ENCODE results near the gene MEP1B.

MEP1B gene

GRCh38 chr18:32208577-32208976, 18.7 kb downstream of the MEP1B start:
- no peak overlapping the region for H3K23ac ChIP-seq (ENCODE audit: low read length)
- H3K18ac ChIP-seq (ENCODE audit: low read length) = no peak overlapping the region
- no peak overlapping the region for H3K14ac ChIP-seq (ENCODE audit: low read length)
- H2BK5ac ChIP-seq (ENCODE audit: low read depth, low read length, poor library complexity) = no peak overlapping the region
- DNase-seq = no peak
- H4K12ac ChIP-seq (ENCODE audit: low read depth, low read length) = no peak overlapping the region
- no peaks in the 10 kb centered on the region for H3K36me3 ChIP-seq (ENCODE audit: control insufficient read depth in 1 of 2, insufficient read depth in 2 of 2, low read length in 2 of 2)
- no peak overlapping the region for H3K9ac ChIP-seq (ENCODE audit: low read length)
- no peak overlapping the region for H2AK5ac ChIP-seq (ENCODE audit: low read length)
- no peaks in the 10 kb centered on the region for H3K4me1 ChIP-seq (ENCODE audit: control insufficient read depth in 1 of 2, insufficient read depth in 2 of 2, low read length in 2 of 2)
- H3K4me2 ChIP-seq (ENCODE audit: low read length) = no peak overlapping the region
- no peak overlapping the region for H3K4me3 ChIP-seq (ENCODE audit: low read depth, low read length)
- no peak overlapping the region for H2BK120ac ChIP-seq (ENCODE audit: insufficient read depth, low read length, poor library complexity)
- peaks cover 3% of the 10 kb centered on the region for H3K9me3 ChIP-seq (ENCODE audit: insufficient read depth, low read depth, low read length)
- no peak overlapping the region for H3K4ac ChIP-seq (ENCODE audit: low read depth, low read length)
- H4K8ac ChIP-seq (ENCODE audit: low read depth, low read length) = no peak overlapping the region
- H2BK12ac ChIP-seq (ENCODE audit: low read length) = no peak overlapping the region
- H3K79me2 ChIP-seq (ENCODE audit: control insufficient read depth, insufficient read depth, low read length, poor library complexity) = no peaks in the 10 kb centered on the region
- H4K91ac ChIP-seq (ENCODE audit: low read depth, low read length) = no peak overlapping the region
- no peak overlapping the region for H2AFZ ChIP-seq (ENCODE audit: insufficient read depth, low read length, poor library complexity)
- WGBS (ENCODE audit: extremely low coverage, insufficient coverage, insufficient read length) = no CpG with 5 or more reads among the region's 3 CpGs
- H3K27me3 ChIP-seq (ENCODE audit: insufficient read depth, low read length) = no peaks in the 10 kb centered on the region
- H3K27ac ChIP-seq (ENCODE audit: low read depth, low read length) = no peak overlapping the region
- no peaks in the 10 kb centered on the region for H3K79me1 ChIP-seq (ENCODE audit: low read length)

DNA sequence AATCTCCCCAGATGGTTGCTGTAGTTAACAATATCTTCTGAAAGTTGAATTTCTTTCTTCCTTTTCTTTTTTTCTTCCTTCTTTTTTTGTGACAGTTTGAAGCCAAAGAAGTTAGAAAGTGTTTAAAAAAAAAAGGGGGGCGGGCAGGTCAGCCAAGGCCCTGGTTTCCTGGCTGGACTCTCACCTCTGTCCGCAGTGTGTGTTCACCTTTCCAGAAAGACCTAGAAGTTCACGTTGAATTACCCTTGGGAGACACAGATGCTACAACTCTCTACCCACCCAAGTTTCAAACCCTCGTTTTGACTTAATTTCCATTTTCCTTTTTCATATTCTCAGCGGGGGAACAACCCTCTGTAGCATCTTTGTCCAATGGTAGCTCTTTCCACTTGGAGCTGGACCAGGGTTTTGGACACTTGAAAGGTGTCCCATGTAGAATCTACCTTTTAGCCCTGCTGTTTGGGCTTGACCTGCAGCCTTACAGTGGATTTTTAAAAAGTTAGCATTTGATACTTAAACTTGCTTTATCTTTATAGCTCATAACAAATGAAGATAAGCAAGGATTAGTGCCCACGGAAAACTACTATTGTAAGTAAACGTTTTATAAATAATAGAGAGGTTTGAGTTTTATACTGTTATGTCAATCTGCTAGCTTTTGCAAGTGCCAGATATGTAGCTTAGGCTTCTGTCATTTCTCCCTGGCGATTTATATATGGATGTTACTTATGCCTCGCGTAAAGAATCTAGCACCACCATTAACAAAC, 20.0 kb downstream of the MEP1B start:
- Histone ChIP-seq H3K36me3 (ENCODE audit: control insufficient read depth in 1 of 2, insufficient read depth in 2 of 2, low read length in 2 of 2) (no peaks in the 10 kb centered on the region), H2AK5ac (ENCODE audit: low read length) (no peak overlapping the region)
- no CpG with 5 or more reads among the region's 10 CpGs for WGBS (ENCODE audit: extremely low coverage, insufficient coverage, insufficient read length)

DNA sequence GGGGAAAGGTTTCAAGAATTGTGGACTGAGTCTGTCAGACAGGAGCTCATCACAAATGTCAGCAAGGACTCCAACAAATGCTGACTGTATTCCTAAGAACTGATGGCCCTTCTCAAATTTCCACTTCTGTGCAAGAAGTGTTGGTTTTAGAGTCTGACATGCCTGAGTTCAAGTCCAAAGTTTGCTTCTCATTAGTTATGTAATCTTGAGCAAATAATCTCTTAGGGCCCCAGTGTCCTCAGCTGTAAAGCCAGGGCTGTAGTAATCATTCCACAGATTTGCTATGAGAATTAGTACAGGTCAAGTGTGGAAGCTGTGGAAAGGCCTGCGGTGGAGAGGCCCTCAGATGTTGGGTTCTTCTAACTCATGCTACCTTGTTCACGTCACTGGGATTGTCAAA, 23.9 kb downstream of the MEP1B start:
- H3K27me3 ChIP-seq (ENCODE audit: insufficient read depth, low read length) = no peaks in the 10 kb centered on the region
- no peak overlapping the region for H3K4me3 ChIP-seq (ENCODE audit: low read depth, low read length)
- H3K4me1 ChIP-seq (ENCODE audit: control insufficient read depth in 1 of 2, insufficient read depth in 2 of 2, low read length in 2 of 2) = no peaks in the 10 kb centered on the region
- no peaks in the 10 kb centered on the region for H3K79me1 ChIP-seq (ENCODE audit: low read length)
- H2AK5ac ChIP-seq (ENCODE audit: low read length) = no peak overlapping the region
- no peak overlapping the region for H3K4ac ChIP-seq (ENCODE audit: low read depth, low read length)
- no peaks in the 10 kb centered on the region for H3K9me3 ChIP-seq (ENCODE audit: insufficient read depth, low read depth, low read length)
- no peak overlapping the region for H2AFZ ChIP-seq (ENCODE audit: insufficient read depth, low read length, poor library complexity)
- WGBS (ENCODE audit: extremely low coverage, insufficient coverage, insufficient read length) = no CpG with 5 or more reads among the region's 2 CpGs
- no peaks in the 10 kb centered on the region for H3K36me3 ChIP-seq (ENCODE audit: control insufficient read depth in 1 of 2, insufficient read depth in 2 of 2, low read length in 2 of 2)
- no peak overlapping the region for H3K18ac ChIP-seq (ENCODE audit: low read length)
- no peak overlapping the region for H3K23ac ChIP-seq (ENCODE audit: low read length)
- no peak overlapping the region for H3K4me2 ChIP-seq (ENCODE audit: low read length)
- no peak overlapping the region for H2BK5ac ChIP-seq (ENCODE audit: low read depth, low read length, poor library complexity)
- no peak overlapping the region for H4K8ac ChIP-seq (ENCODE audit: low read depth, low read length)
- no peak overlapping the region for H2BK120ac ChIP-seq (ENCODE audit: insufficient read depth, low read length, poor library complexity)
- no peaks in the 10 kb centered on the region for H3K79me2 ChIP-seq (ENCODE audit: control insufficient read depth, insufficient read depth, low read length, poor library complexity)
- no peak overlapping the region for H2BK12ac ChIP-seq (ENCODE audit: low read length)
- no peak overlapping the region for H3K27ac ChIP-seq (ENCODE audit: low read depth, low read length)
- no peak for DNase-seq
- no peak overlapping the region for H3K14ac ChIP-seq (ENCODE audit: low read length)
- no peak overlapping the region for H4K91ac ChIP-seq (ENCODE audit: low read depth, low read length)
- no peak overlapping the region for H4K12ac ChIP-seq (ENCODE audit: low read depth, low read length)
- no peak overlapping the region for H3K9ac ChIP-seq (ENCODE audit: low read length)

More for the DNA sequence above, 20.0 kb downstream of the MEP1B start:
- no peak overlapping the region for H2AFZ ChIP-seq (ENCODE audit: insufficient read depth, low read length, poor library complexity)
- no peak overlapping the region for H3K23ac ChIP-seq (ENCODE audit: low read length)
- H3K9ac ChIP-seq (ENCODE audit: low read length) = no peak overlapping the region
- H2BK120ac ChIP-seq (ENCODE audit: insufficient read depth, low read length, poor library complexity) = no peak overlapping the region
- H3K79me2 ChIP-seq (ENCODE audit: control insufficient read depth, insufficient read depth, low read length, poor library complexity) = no peaks in the 10 kb centered on the region
- no peak overlapping the region for H3K27ac ChIP-seq (ENCODE audit: low read depth, low read length)
- H3K4me3 ChIP-seq (ENCODE audit: low read depth, low read length) = no peak overlapping the region
- no peaks in the 10 kb centered on the region for H3K27me3 ChIP-seq (ENCODE audit: insufficient read depth, low read length)
- no peak overlapping the region for H3K4me2 ChIP-seq (ENCODE audit: low read length)
- no peaks in the 10 kb centered on the region for H3K9me3 ChIP-seq (ENCODE audit: insufficient read depth, low read depth, low read length)
- no peak overlapping the region for H4K12ac ChIP-seq (ENCODE audit: low read depth, low read length)
- no peak overlapping the region for H3K4ac ChIP-seq (ENCODE audit: low read depth, low read length)
- H3K79me1 ChIP-seq (ENCODE audit: low read length) = no peaks in the 10 kb centered on the region
- no peak overlapping the region for H3K18ac ChIP-seq (ENCODE audit: low read length)
- no peak overlapping the region for H4K8ac ChIP-seq (ENCODE audit: low read depth, low read length)
- H3K14ac ChIP-seq (ENCODE audit: low read length) = no peak overlapping the region
- H2BK12ac ChIP-seq (ENCODE audit: low read length) = no peak overlapping the region
- no peak overlapping the region for H2BK5ac ChIP-seq (ENCODE audit: low read depth, low read length, poor library complexity)
- H4K91ac ChIP-seq (ENCODE audit: low read depth, low read length) = no peak overlapping the region
- no peaks in the 10 kb centered on the region for H3K4me1 ChIP-seq (ENCODE audit: control insufficient read depth in 1 of 2, insufficient read depth in 2 of 2, low read length in 2 of 2)
- no peak for DNase-seq

- Histone ChIP-seq H3K23ac (ENCODE audit: low read length) (no peak overlapping the region), H2BK5ac (ENCODE audit: low read depth, low read length, poor library complexity) (no peak overlapping the region), H2BK12ac (ENCODE audit: low read length) (no peak overlapping the region), H2AK5ac (ENCODE audit: low read length) (no peak overlapping the region), H2AFZ (ENCODE audit: insufficient read depth, low read length, poor library complexity) (no peak overlapping the region), H3K4me2 (ENCODE audit: low read length) (no peak overlapping the region), H3K79me1 (ENCODE audit: low read length) (no peaks in the 10 kb centered on the region), H4K8ac (ENCODE audit: low read depth, low read length) (no peak overlapping the region), H3K36me3 (ENCODE audit: control insufficient read depth in 1 of 2, insufficient read depth in 2 of 2, low read length in 2 of 2) (no peaks in the 10 kb centered on the region), H2BK120ac (ENCODE audit: insufficient read depth, low read length, poor library complexity) (no peak overlapping the region), H3K79me2 (ENCODE audit: control insufficient read depth, insufficient read depth, low read length, poor library complexity) (no peaks in the 10 kb centered on the region), H3K4me1 (ENCODE audit: control insufficient read depth in 1 of 2, insufficient read depth in 2 of 2, low read length in 2 of 2) (no peaks in the 10 kb centered on the region), H3K9ac (ENCODE audit: low read length) (no peak overlapping the region), H3K4me3 (ENCODE audit: low read depth, low read length) (no peak overlapping the region), H3K9me3 (ENCODE audit: insufficient read depth, low read depth, low read length) (no peaks in the 10 kb centered on the region), H4K91ac (ENCODE audit: low read depth, low read length) (no peak overlapping the region), H3K4ac (ENCODE audit: low read depth, low read length) (no peak overlapping the region), H4K12ac (ENCODE audit: low read depth, low read length) (no peak overlapping the region), H3K18ac (ENCODE audit: low read length) (no peak overlapping the region), H3K27me3 (ENCODE audit: insufficient read depth, low read length) (no peaks in the 10 kb centered on the region), H3K27ac (ENCODE audit: low read depth, low read length) (no peak overlapping the region), H3K14ac (ENCODE audit: low read length) (no peak overlapping the region)
- no CpG with 5 or more reads among the region's 2 CpGs for WGBS (ENCODE audit: extremely low coverage, insufficient coverage, insufficient read length)
- no peak for DNase-seq
These were observed 26.6 kb downstream of the MEP1B start for GRCh38 chr18:32216390-32216789.
